Pons (tissue), 1 donor: ENCODE data around the gene FHIT.

Experiments
- DNase-seq: peaks from one replicate; pipeline ENCODE4 v3.0.0-alpha.2; 2016; ENCODE audit warnings: low spot score

Gene FHIT

GRCh38 chr3:60277361-60277800, 973.9 kb downstream of the FHIT start:
- peak; percentile 62 for DNase-seq

- DNase-seq: peak; percentile 19
These were observed 974.6 kb downstream of the FHIT start for GRCh38 chr3:60276615-60277014.

- DNase-seq: no peak
These were observed 976.6 kb downstream of the FHIT start for GRCh38 chr3:60274646-60275045.

GRCh38 chr3:60274098-60274497, 977.2 kb downstream of the FHIT start:
- no peak for DNase-seq

- no peak for DNase-seq
These were observed 981.4 kb downstream of the FHIT start for GRCh38 chr3:60269829-60270266.

- no peak for DNase-seq
These were observed 981.9 kb downstream of the FHIT start for GRCh38 chr3:60269377-60269776.

GRCh38 chr3:60268123-60268522, 983.1 kb downstream of the FHIT start:
- DNase-seq: no peak

GRCh38 chr3:60266444-60266843, 984.8 kb downstream of the FHIT start:
- DNase-seq: no peak

GRCh38 chr3:60263191-60263590, 988.1 kb downstream of the FHIT start:
- no peak for DNase-seq

GRCh38 chr3:60262546-60262945, 988.7 kb downstream of the FHIT start:
- no peak for DNase-seq

GRCh38 chr3:60260546-60260945, 990.7 kb downstream of the FHIT start:
- DNase-seq: no peak

GRCh38 chr3:60250810-60251209, 1000.4 kb downstream of the FHIT start:
- DNase-seq: no peak

- DNase-seq: no peak
These were observed 1001.0 kb downstream of the FHIT start for GRCh38 chr3:60250206-60250605.

GRCh38 chr3:60246361-60246760, 1004.9 kb downstream of the FHIT start:
- DNase-seq: no peak

- DNase-seq: no peak
These were observed 1007.8 kb downstream of the FHIT start for GRCh38 chr3:60243456-60243855.

GRCh38 chr3:60240492-60240891, 1010.8 kb downstream of the FHIT start:
- DNase-seq: no peak

GRCh38 chr3:60238550-60238949, 1012.7 kb downstream of the FHIT start:
- DNase-seq: no peak

GRCh38 chr3:60229502-60229901, 1021.8 kb downstream of the FHIT start:
- DNase-seq: no peak

- DNase-seq: no peak
These were observed 1022.4 kb downstream of the FHIT start for GRCh38 chr3:60228823-60229222.

GRCh38 chr3:60226912-60227311, 1024.3 kb downstream of the FHIT start:
- DNase-seq: no peak

GRCh38 chr3:60225848-60226247, 1025.4 kb downstream of the FHIT start:
- DNase-seq: no peak

GRCh38 chr3:60220768-60221167, 1030.5 kb downstream of the FHIT start:
- no peak for DNase-seq

GRCh38 chr3:60219501-60219900, 1031.8 kb downstream of the FHIT start:
- DNase-seq: no peak

- no peak for DNase-seq
These were observed 1033.9 kb downstream of the FHIT start for GRCh38 chr3:60217156-60217911.
